CD4-positive, alpha-beta T cell treated with Interleukin-6 at 100 ng/mL for 8 hours (primary cell): Measurements from ENCODE around the gene BOLL.
"Not testable (repeated sequence)": the region's sequence is repeated elsewhere in the genome, so short reads cannot be mapped to it uniquely, and the experiment has no call there.

Experiments used
- DNase-seq: peaks from one replicate; pipeline ENCODE4 v3.0.0-alpha.2; 2020; ENCODE audit warnings: mixed read lengths, low spot score

Gene BOLL

GRCh38 chr2:197784956-197785941 is at the start of gene BOLL:
BOLL (minus strand) TSS chr2:197785319; CDS start chr2:197781850, 3,469 bp downstream.
- DNase-seq: no peak

- DNase-seq: not testable (repeated sequence)
These were observed 49.7 kb upstream of the BOLL start for GRCh38 chr2:197834771-197835170.

GRCh38 chr2:197828464-197829135 is 43.5 kb upstream of the BOLL start:
- DNase-seq: no peak

GRCh38 chr2:197827618-197828017 is 42.5 kb upstream of the BOLL start:
- DNase-seq: no peak

- DNase-seq: no peak
These were observed 37.2 kb upstream of the BOLL start for GRCh38 chr2:197822333-197822732.

GRCh38 chr2:197821550-197822289 is 36.6 kb upstream of the BOLL start:
- no peak for DNase-seq

- no peak for DNase-seq
These were observed 29.4 kb upstream of the BOLL start for GRCh38 chr2:197814526-197814925.

GRCh38 chr2:197813093-197813787 is 28.1 kb upstream of the BOLL start:
- DNase-seq: no peak

GRCh38 chr2:197810491-197810890 is 25.4 kb upstream of the BOLL start:
- DNase-seq: no peak

GRCh38 chr2:197810016-197810415 is 24.9 kb upstream of the BOLL start:
- DNase-seq: no peak

GRCh38 chr2:197809064-197809463 is 23.9 kb upstream of the BOLL start:
- peak; percentile 5 for DNase-seq

- DNase-seq: no peak
These were observed 20.9 kb upstream of the BOLL start for GRCh38 chr2:197805715-197806633.

- DNase-seq: peak; percentile 8
These were observed 19.9 kb upstream of the BOLL start for GRCh38 chr2:197804758-197805714.

GRCh38 chr2:197804049-197804757 is 19.1 kb upstream of the BOLL start, which contains the start of gene PLCL1:
PLCL1 (plus strand) TSS chr2:197804593.
- DNase-seq: peak; percentile 91

- peak; percentile 56 for DNase-seq
These were observed 17.9 kb upstream of the BOLL start for GRCh38 chr2:197803033-197803444.

- DNase-seq: no peak
These were observed 15.9 kb upstream of the BOLL start for GRCh38 chr2:197801033-197801432.

- no peak for DNase-seq
These were observed 15.0 kb upstream of the BOLL start for GRCh38 chr2:197800091-197800490.

- no peak for DNase-seq
These were observed 13.9 kb upstream of the BOLL start for GRCh38 chr2:197799068-197799467.

GRCh38 chr2:197798187-197798586 is 13.1 kb upstream of the BOLL start:
- DNase-seq: no peak
